HEK293 (cell line): ENCODE data around the gene KLRF1.
"Not testable (repeated sequence)": the region's sequence is repeated elsewhere in the genome, so short reads cannot be mapped to it uniquely, and the experiment has no call there.

Experiments used
- CTCF ChIA-PET: fragments of 350-600 bp; formaldehyde crosslinking; extraction: SDS; loops from one replicate; lab custom pipeline; 2021; ENCODE audit warnings: antibody characterized with exemption; lab: Yijun Ruan, JAX
- POLR2A ChIA-PET: fragments of 300-600 bp; formaldehyde crosslinking; extraction: SDS; loops from one replicate; lab custom pipeline; 2020; ENCODE audit warnings: antibody characterized with exemption, inconsistent platforms; lab: Yijun Ruan, JAX
- H3K27ac ChIP-seq: fragments of 200-500 bp; sonication (Bioruptor generic); 2 replicates; pipeline ENCODE4 v1.5.1; 2014; ENCODE audit warnings: low read depth, low read length, control low read depth, inconsistent platforms; ENCODE audit errors: extremely low read depth
- H3K36me3 ChIP-seq, 2 experiments: fragments of 200-500 bp in 1 of 2; sonication (Bioruptor generic) in 1 of 2; 1 replicate in 1 of 2; 2 replicates in 1 of 2; pipeline ENCODE4 v1.5.1; 2014 to 2017; ENCODE audit warnings: inconsistent platforms in 2 of 2, low read length in 2 of 2; ENCODE audit not compliant: control insufficient read depth in 2 of 2, insufficient read depth in 1 of 2
- H3K4me1 ChIP-seq: fragments of 200-500 bp; sonication (Bioruptor generic); 2 replicates; pipeline ENCODE4 v1.5.1; 2014; ENCODE audit warnings: mild to moderate bottlenecking, low read length, inconsistent platforms; ENCODE audit not compliant: control insufficient read depth, insufficient read depth
- H3K4me3 ChIP-seq: 2 replicates; pipeline ENCODE4 v1.5.1; 2011; ENCODE audit warnings: low read depth, mild to moderate bottlenecking, control low read depth, low read length, moderate library complexity
- H3K9me3 ChIP-seq: fragments of 200-500 bp; sonication (Bioruptor generic); 2 replicates; pipeline ENCODE4 v1.5.1; 2014; ENCODE audit warnings: low read depth, low read length, inconsistent platforms; ENCODE audit not compliant: control insufficient read depth, insufficient read depth
- BCL11B ChIP-seq: fragments of 450-650 bp; formaldehyde crosslinking; IDR thresholded peaks from 2 replicates; pipeline ENCODE4 v1.5.1; 2016; ENCODE audit warnings: low read depth, missing biosample characterization, missing genetic modification characterization
- IKZF3 ChIP-seq: fragments of 450-650 bp; IDR thresholded peaks from 2 replicates; pipeline ENCODE4 v1.5.0; 2018; ENCODE audit warnings: missing biosample characterization, mild to moderate bottlenecking, missing genetic modification characterization, moderate library complexity
- WT1 ChIP-seq: fragments of 450-650 bp; formaldehyde crosslinking; IDR thresholded peaks from 2 replicates; pipeline ENCODE4 v1.5.1; 2016; ENCODE audit warnings: missing biosample characterization, missing genetic modification characterization
- ZFP37 ChIP-seq: fragments of 450-650 bp; formaldehyde crosslinking; IDR thresholded peaks from 2 replicates; pipeline ENCODE4 v1.5.1; 2016; ENCODE audit warnings: missing biosample characterization, missing genetic modification characterization
- ZIC2 ChIP-seq: fragments of 450-650 bp; formaldehyde crosslinking; IDR thresholded peaks from 2 replicates; pipeline ENCODE4 v1.5.1; 2016; ENCODE audit warnings: missing biosample characterization, missing genetic modification characterization
- ZNF112 ChIP-seq: fragments of 450-650 bp; formaldehyde crosslinking; IDR thresholded peaks from 2 replicates; pipeline ENCODE4 v1.5.0; 2017; ENCODE audit warnings: missing biosample characterization, missing genetic modification characterization
- ZNF121 ChIP-seq: fragments of 450-650 bp; formaldehyde crosslinking; IDR thresholded peaks from 2 replicates; pipeline ENCODE4 v1.5.1; 2016; ENCODE audit warnings: missing biosample characterization, missing genetic modification characterization
- ZNF133 ChIP-seq: fragments of 450-650 bp; formaldehyde crosslinking; IDR thresholded peaks from 2 replicates; pipeline ENCODE4 v1.5.1; 2016; ENCODE audit warnings: missing biosample characterization, missing genetic modification characterization
- ZNF146 ChIP-seq: fragments of 450-650 bp; formaldehyde crosslinking; IDR thresholded peaks from 2 replicates; pipeline ENCODE4 v1.5.1; 2016; ENCODE audit warnings: missing biosample characterization, missing genetic modification characterization
- ZNF175 ChIP-seq: fragments of 450-650 bp; formaldehyde crosslinking; IDR thresholded peaks from 2 replicates; pipeline ENCODE4 v1.5.1; 2016; ENCODE audit warnings: missing biosample characterization, missing genetic modification characterization
- ZNF202 ChIP-seq: fragments of 450-650 bp; formaldehyde crosslinking; IDR thresholded peaks from 2 replicates; pipeline ENCODE4 v1.5.1; 2016; ENCODE audit warnings: missing biosample characterization, missing genetic modification characterization, borderline replicate concordance
- ZNF239 ChIP-seq: fragments of 450-650 bp; formaldehyde crosslinking; IDR thresholded peaks from 2 replicates; pipeline ENCODE4 v1.5.1; 2016; ENCODE audit warnings: missing biosample characterization, missing genetic modification characterization
- ZNF292 ChIP-seq: fragments of 450-650 bp; formaldehyde crosslinking; IDR thresholded peaks from 2 replicates; pipeline ENCODE4 v1.5.1; 2016; ENCODE audit warnings: low read depth, missing biosample characterization, missing genetic modification characterization, borderline replicate concordance
- ZNF324 ChIP-seq: fragments of 450-650 bp; formaldehyde crosslinking; IDR thresholded peaks from 2 replicates; pipeline ENCODE4 v1.5.1; 2016; ENCODE audit warnings: missing biosample characterization, missing genetic modification characterization
- ZNF350 ChIP-seq: fragments of 450-650 bp; formaldehyde crosslinking; IDR thresholded peaks from 2 replicates; pipeline ENCODE4 v1.5.0; 2017; ENCODE audit warnings: missing biosample characterization, mild to moderate bottlenecking, missing genetic modification characterization
- ZNF423 ChIP-seq: fragments of 450-650 bp; formaldehyde crosslinking; IDR thresholded peaks from 2 replicates; pipeline ENCODE4 v1.5.1; 2016; ENCODE audit warnings: missing biosample characterization, missing genetic modification characterization
- ZNF501 ChIP-seq: fragments of 450-650 bp; formaldehyde crosslinking; IDR thresholded peaks from 2 replicates; pipeline ENCODE4 v1.5.1; 2016; ENCODE audit warnings: missing biosample characterization, missing genetic modification characterization
- ZNF521 ChIP-seq: fragments of 450-650 bp; formaldehyde crosslinking; IDR thresholded peaks from 2 replicates; pipeline ENCODE4 v1.5.1; 2017; ENCODE audit warnings: missing biosample characterization, mild to moderate bottlenecking, missing genetic modification characterization
- ZNF596 ChIP-seq: fragments of 450-650 bp; IDR thresholded peaks from 2 replicates; pipeline ENCODE4 v1.5.0; 2018; ENCODE audit warnings: missing biosample characterization, mild to moderate bottlenecking, missing genetic modification characterization, moderate library complexity
- ZNF629 ChIP-seq: fragments of 450-650 bp; formaldehyde crosslinking; IDR thresholded peaks from 2 replicates; pipeline ENCODE4 v1.5.1; 2017; ENCODE audit warnings: missing biosample characterization, missing genetic modification characterization
- ZNF677 ChIP-seq: fragments of 450-650 bp; IDR thresholded peaks from 2 replicates; pipeline ENCODE4 v1.5.0; 2018; ENCODE audit warnings: missing biosample characterization, mild to moderate bottlenecking, missing genetic modification characterization, moderate library complexity
- ZNF768 ChIP-seq: fragments of 450-650 bp; formaldehyde crosslinking; IDR thresholded peaks from 2 replicates; pipeline ENCODE4 v1.5.1; 2018; ENCODE audit warnings: missing biosample characterization, mild to moderate bottlenecking, missing genetic modification characterization
- ZSCAN23 ChIP-seq: fragments of 450-650 bp; formaldehyde crosslinking; IDR thresholded peaks from 2 replicates; pipeline ENCODE4 v1.5.1; 2016; ENCODE audit warnings: missing biosample characterization, missing genetic modification characterization
- ZXDB ChIP-seq: fragments of 450-650 bp; formaldehyde crosslinking; IDR thresholded peaks from 2 replicates; pipeline ENCODE4 v1.5.1; 2016; ENCODE audit warnings: missing biosample characterization, missing genetic modification characterization
- TF ChIP-seq, protein P1 (sequence below): fragments of 450-650 bp; formaldehyde crosslinking; IDR thresholded peaks from 2 replicates; pipeline ENCODE4 v1.5.1; 2016; ENCODE audit warnings: missing biosample characterization, missing genetic modification characterization
- TF ChIP-seq, protein P2 (sequence below): fragments of 450-650 bp; formaldehyde crosslinking; IDR thresholded peaks from 2 replicates; pipeline ENCODE4 v1.5.1; 2016; ENCODE audit warnings: missing biosample characterization, missing genetic modification characterization
- TF ChIP-seq, protein P3 (sequence below): fragments of 450-650 bp; formaldehyde crosslinking; IDR thresholded peaks from 2 replicates; pipeline ENCODE4 v1.5.1; 2017; ENCODE audit warnings: missing biosample characterization, missing genetic modification characterization
- TF ChIP-seq, protein P4 (sequence below): fragments of 450-650 bp; IDR thresholded peaks from 2 replicates; pipeline ENCODE4 v1.5.1; 2018; ENCODE audit warnings: missing biosample characterization, mild to moderate bottlenecking, missing genetic modification characterization

Gene KLRF1

DNA sequence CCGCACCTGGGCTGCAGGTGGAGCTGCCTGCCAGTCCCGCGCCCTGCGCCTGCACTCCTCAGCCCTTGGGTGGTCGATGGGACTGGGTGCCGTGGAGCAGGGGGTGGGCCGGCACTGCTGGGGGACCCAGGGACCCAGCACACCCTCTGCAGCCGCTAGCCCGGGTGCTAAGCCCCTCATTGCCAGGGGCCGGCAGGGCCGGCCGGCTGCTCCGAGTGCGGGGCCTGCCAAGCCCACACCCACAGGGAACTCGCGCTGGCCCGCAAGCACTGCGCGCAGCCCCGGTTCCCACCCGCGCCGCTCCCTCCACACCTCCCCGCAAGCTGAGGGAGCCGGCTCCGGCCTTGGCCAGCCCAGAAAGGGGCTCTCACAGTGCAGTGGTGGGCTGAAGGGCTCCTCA, 48.8 kb downstream of the KLRF1 start:
- CTCF ChIA-PET, result interaction anchor here (0.7 kb wide), 1 partner anchor 125 kb away, joined by 4 read pairs; no protein-coding TSS in a partner anchor
- H3K36me3 ChIP-seq, H3K4me3 ChIP-seq, H3K27ac ChIP-seq, H3K4me1 ChIP-seq, H3K9me3 ChIP-seq, POLR2A ChIA-PET: not testable (repeated sequence)

DNA sequence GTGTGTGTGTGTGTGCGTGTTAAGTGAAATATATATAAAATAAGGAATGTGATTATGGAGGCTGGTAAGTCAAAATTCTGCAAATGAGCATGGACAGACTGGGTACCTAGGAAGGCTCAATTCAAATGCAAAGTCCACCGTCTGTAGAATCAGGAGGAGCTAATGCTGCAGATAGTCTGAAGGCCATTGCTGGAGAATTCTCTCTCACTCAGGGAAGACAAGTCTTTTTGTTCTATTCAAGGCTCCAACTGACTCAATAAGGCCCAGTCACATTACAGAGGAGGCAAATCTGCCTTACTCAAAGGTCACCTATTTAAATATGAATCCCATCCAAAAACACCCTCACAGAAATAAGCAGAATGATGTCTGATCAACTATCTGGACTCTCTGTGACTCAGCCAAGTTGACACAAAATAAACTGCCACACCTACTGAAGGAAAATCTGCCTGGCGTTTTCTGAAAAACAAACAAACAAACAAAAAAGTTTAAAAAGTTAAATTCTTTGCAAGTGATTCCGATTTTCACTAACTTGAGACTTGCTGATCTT, 53.3 kb downstream of the KLRF1 start:
- Histone ChIP-seq H3K9me3 (no peaks in the 10 kb centered on the region), H3K36me3 (no peaks in the 10 kb centered on the region), H3K4me3 (no peak overlapping the region), H3K27ac (no peak overlapping the region), H3K4me1 (no peaks in the 10 kb centered on the region)
- CTCF ChIA-PET, result no interaction called here
- TF ChIP-seq ZNF629 (tag by site-specific recombination) (no peak), ZNF133 (tag by site-specific recombination) (no peak), ZNF175 (tag by site-specific recombination) (no peak), ZNF324 (tag by site-specific recombination) (no peak), ZIC2 (tag by site-specific recombination) (no peak), BCL11B (tag by site-specific recombination) (no peak), ZNF677 (tag by site-specific recombination) (no peak), ZNF501 (tag by site-specific recombination) (no peak), ZNF239 (tag by site-specific recombination) (no peak), ZNF121 (tag by site-specific recombination) (no peak), ZNF596 (tag by site-specific recombination) (no peak), ZNF292 (tag by site-specific recombination) (no peak), ZNF423 (tag by site-specific recombination) (no peak), ZNF112 (no peak), ZNF350 (tag by site-specific recombination) (no peak), ZNF146 (tag by site-specific recombination) (no peak), ZSCAN23 (tag by site-specific recombination) (no peak), ZNF768 (tag by site-specific recombination) (no peak)
- TF ChIP-seq, protein P1, sequence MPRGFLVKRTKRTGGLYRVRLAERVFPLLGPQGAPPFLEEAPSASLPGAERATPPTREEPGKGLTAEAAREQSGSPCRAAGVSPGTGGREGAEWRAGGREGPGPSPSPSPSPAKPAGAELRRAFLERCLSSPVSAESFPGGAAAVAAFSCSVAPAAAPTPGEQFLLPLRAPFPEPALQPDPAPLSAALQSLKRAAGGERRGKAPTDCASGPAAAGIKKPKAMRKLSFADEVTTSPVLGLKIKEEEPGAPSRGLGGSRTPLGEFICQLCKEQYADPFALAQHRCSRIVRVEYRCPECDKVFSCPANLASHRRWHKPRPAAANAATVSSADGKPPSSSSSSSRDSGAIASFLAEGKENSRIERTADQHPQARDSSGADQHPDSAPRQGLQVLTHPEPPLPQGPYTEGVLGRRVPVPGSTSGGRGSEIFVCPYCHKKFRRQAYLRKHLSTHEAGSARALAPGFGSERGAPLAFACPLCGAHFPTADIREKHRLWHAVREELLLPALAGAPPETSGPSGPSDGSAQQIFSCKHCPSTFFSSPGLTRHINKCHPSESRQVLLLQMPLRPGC (tag by site-specific recombination), result no peak
- TF ChIP-seq, protein P2, sequence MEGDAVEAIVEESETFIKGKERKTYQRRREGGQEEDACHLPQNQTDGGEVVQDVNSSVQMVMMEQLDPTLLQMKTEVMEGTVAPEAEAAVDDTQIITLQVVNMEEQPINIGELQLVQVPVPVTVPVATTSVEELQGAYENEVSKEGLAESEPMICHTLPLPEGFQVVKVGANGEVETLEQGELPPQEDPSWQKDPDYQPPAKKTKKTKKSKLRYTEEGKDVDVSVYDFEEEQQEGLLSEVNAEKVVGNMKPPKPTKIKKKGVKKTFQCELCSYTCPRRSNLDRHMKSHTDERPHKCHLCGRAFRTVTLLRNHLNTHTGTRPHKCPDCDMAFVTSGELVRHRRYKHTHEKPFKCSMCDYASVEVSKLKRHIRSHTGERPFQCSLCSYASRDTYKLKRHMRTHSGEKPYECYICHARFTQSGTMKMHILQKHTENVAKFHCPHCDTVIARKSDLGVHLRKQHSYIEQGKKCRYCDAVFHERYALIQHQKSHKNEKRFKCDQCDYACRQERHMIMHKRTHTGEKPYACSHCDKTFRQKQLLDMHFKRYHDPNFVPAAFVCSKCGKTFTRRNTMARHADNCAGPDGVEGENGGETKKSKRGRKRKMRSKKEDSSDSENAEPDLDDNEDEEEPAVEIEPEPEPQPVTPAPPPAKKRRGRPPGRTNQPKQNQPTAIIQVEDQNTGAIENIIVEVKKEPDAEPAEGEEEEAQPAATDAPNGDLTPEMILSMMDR, result no peak
- POLR2A ChIA-PET, result interaction anchor here (0.6 kb wide), 1 partner anchor 931 kb away, joined by 3 read pairs; the partner anchor contains the start of gene M6PR

DNA sequence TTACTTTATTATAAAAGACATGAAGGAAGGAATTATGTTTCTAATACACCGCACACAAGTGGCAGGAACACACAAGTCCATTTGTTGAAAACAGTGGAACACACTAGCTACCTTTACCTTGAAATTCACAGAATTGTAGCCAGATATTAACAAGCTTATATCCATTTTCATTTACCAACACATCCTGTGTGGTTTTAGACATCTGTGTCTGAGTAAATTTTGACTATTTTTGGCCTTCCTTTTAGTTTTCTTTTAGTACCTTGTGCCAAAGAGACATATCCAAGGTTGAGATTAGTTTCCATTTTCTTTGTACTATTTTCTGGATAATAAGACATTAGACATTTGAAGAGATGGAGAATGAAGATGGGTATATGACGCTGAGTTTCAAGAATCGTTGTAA, 54.0 kb downstream of the KLRF1 start, which contains the start of gene KLRF2:
TSS of gene KLRF2 (plus strand) at position 244 of the 400 bp plus-strand sequence. CDS start at position 351, 107 bp downstream.
- Histone ChIP-seq H3K4me3 (no peak within 1 kb of the TSS), H3K27ac (no peak within 1 kb of the TSS), H3K4me1 (no peaks in the 10 kb centered on the region), H3K36me3 (no peaks in the 10 kb centered on the region), H3K9me3 (no peaks in the 10 kb centered on the region)
- POLR2A ChIA-PET, result no interaction called here
- CTCF ChIA-PET, result no interaction called here
- TF ChIP-seq, protein P3, sequence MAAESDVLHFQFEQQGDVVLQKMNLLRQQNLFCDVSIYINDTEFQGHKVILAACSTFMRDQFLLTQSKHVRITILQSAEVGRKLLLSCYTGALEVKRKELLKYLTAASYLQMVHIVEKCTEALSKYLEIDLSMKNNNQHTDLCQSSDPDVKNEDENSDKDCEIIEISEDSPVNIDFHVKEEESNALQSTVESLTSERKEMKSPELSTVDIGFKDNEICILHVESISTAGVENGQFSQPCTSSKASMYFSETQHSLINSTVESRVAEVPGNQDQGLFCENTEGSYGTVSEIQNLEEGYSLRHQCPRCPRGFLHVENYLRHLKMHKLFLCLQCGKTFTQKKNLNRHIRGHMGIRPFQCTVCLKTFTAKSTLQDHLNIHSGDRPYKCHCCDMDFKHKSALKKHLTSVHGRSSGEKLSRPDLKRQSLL (tag by site-specific recombination), result no peak
- TF ChIP-seq WT1 (tag by site-specific recombination), result no peak
- no peak for TF ChIP-seq ZFP37 (tag by site-specific recombination)
- TF ChIP-seq ZNF202, result no peak
- TF ChIP-seq, protein P4, sequence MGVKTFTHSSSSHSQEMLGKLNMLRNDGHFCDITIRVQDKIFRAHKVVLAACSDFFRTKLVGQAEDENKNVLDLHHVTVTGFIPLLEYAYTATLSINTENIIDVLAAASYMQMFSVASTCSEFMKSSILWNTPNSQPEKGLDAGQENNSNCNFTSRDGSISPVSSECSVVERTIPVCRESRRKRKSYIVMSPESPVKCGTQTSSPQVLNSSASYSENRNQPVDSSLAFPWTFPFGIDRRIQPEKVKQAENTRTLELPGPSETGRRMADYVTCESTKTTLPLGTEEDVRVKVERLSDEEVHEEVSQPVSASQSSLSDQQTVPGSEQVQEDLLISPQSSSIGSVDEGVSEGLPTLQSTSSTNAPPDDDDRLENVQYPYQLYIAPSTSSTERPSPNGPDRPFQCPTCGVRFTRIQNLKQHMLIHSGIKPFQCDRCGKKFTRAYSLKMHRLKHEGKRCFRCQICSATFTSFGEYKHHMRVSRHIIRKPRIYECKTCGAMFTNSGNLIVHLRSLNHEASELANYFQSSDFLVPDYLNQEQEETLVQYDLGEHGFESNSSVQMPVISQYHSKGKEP (tag by site-specific recombination), result no peak
- no peak for TF ChIP-seq ZXDB (tag by site-specific recombination)
- TF ChIP-seq IKZF3 (tag by site-specific recombination), result no peak
- no peak for TF ChIP-seq ZNF521
